Naive thymus-derived CD4-positive, alpha-beta T cell (primary cell): ENCODE data around the gene BCL11B. TPM values are rescaled to one million over a fixed set of nuclear protein-coding genes. Genes with fewer than 3 reads are reported as not detected.
A peak's percentile ranks its signal among the peaks of the same experiment; 100 is the strongest.

Experiments
- ATAC-seq: fragments of 150-1000 bp; cut with Tn5 transposase; 2 replicates; pipeline ENCODE4 v1.10.0; 2021; ENCODE audit warnings: mild to moderate bottlenecking, moderate library complexity
- CTCF ChIA-PET: fragments of 350-600 bp; sonication (Branson Sonifier 250); formaldehyde crosslinking; loops from one replicate; lab custom pipeline; 2021; ENCODE audit warnings: antibody characterized with exemption; lab: Charles Lee
- POLR2A ChIA-PET: fragments of 350-600 bp; sonication (Branson Sonifier 250); formaldehyde crosslinking; loops from one replicate; lab custom pipeline; 2021; ENCODE audit warnings: antibody characterized with exemption, inconsistent platforms; lab: Charles Lee
- DNase-seq, 9 donors: peaks; one replicate each; pipeline versions ENCODE4 v3.0.0 to v3.0.0-alpha.2; 2020 to 2022; ENCODE audit warnings: mixed read lengths in 1 of 9
- H3K27ac ChIP-seq: one replicate; pipeline ENCODE4 v1.7.0; 2013; ENCODE audit warnings: mild to moderate bottlenecking, low read depth, low read length, moderate library complexity
- H3K27me3 ChIP-seq, 2 donors: one replicate each; pipeline ENCODE4 v1.7.0; 2013; ENCODE audit warnings: low read length in 2 of 2, mild to moderate bottlenecking in 2 of 2, moderate library complexity in 2 of 2; ENCODE audit not compliant: control insufficient read depth in 2 of 2, insufficient read depth in 2 of 2
- H3K36me3 ChIP-seq, 3 experiments: 1 replicate in 2 of 3; 2 replicates in 1 of 3; pipeline ENCODE4 v1.7.0; 2013; ENCODE audit warnings: low read length in 3 of 3, mild to moderate bottlenecking in 3 of 3, moderate library complexity in 1 of 3; ENCODE audit not compliant: insufficient read depth in 3 of 3, control insufficient read depth in 2 of 3
- H3K4me1 ChIP-seq, 2 donors: one replicate each; pipeline ENCODE4 v1.7.0; 2013; ENCODE audit warnings: low read length in 2 of 2, mild to moderate bottlenecking in 2 of 2, moderate library complexity in 1 of 2; ENCODE audit not compliant: control insufficient read depth in 2 of 2, insufficient read depth in 2 of 2
- H3K4me3 ChIP-seq: 2 replicates; pipeline ENCODE4 v1.7.0; 2013; ENCODE audit warnings: mild to moderate bottlenecking, low read length
- H3K9me3 ChIP-seq, 3 experiments: 1 replicate in 2 of 3; 2 replicates in 1 of 3; pipeline ENCODE4 v1.7.0; 2013; ENCODE audit warnings: low read length in 3 of 3; ENCODE audit not compliant: control insufficient read depth in 2 of 3
- H3K27ac Mint-ChIP-seq, 9 donors: one replicate each; pipeline ENCODE4 v1.8.0; 2020 to 2022; ENCODE audit warnings: mixed read lengths in 9 of 9, mild to moderate bottlenecking in 8 of 9, moderate library complexity in 5 of 9, inconsistent platforms in 2 of 9
- H3K27me3 Mint-ChIP-seq, 5 donors: one replicate each; pipeline ENCODE4 v1.8.0; 2021 to 2022; ENCODE audit warnings: mixed read lengths in 5 of 5, mild to moderate bottlenecking in 1 of 5
- H3K36me3 Mint-ChIP-seq, 5 donors: one replicate each; pipeline ENCODE4 v1.8.0; 2020 to 2022; ENCODE audit warnings: mixed read lengths in 5 of 5, mild to moderate bottlenecking in 3 of 5, inconsistent platforms in 1 of 5
- H3K4me1 Mint-ChIP-seq, 7 donors: one replicate each; pipeline ENCODE4 v1.8.0; 2020 to 2022; ENCODE audit warnings: mixed read lengths in 7 of 7, mild to moderate bottlenecking in 3 of 7, inconsistent platforms in 1 of 7
- H3K4me3 Mint-ChIP-seq, 10 donors: one replicate each; pipeline ENCODE4 v1.8.0; 2020 to 2022; ENCODE audit warnings: mild to moderate bottlenecking in 10 of 10, mixed read lengths in 10 of 10, moderate library complexity in 6 of 10, inconsistent platforms in 2 of 10
- H3K9me3 Mint-ChIP-seq, 11 donors: one replicate each; pipeline ENCODE4 v1.8.0; 2020 to 2022; ENCODE audit warnings: mixed read lengths in 11 of 11, mild to moderate bottlenecking in 4 of 11, inconsistent platforms in 1 of 11, moderate library complexity in 1 of 11
- intact Hi-C, 2 donors: fragments of 100-400 bp; cut with micrococcal nuclease; formaldehyde crosslinking; loops; one replicate each; pipeline ENCODE4 v1.15.1; 2023
- polyA plus RNA-seq, 2 donors: library from polyadenylated mRNA; unstranded; fragments of 300-500 nt; fragmentation: Illumina TruSeq; gene quantifications; one replicate each; pipeline ENCODE4 v1.2.3, GENCODE V29; 2021
- total RNA-seq, 6 experiments: library from RNA in 5 of 6; stranded (reverse) in 5 of 6; gene quantifications; 1 replicate in 5 of 6; 2 replicates in 1 of 6; pipeline ENCODE4 v1.2.3 and lab custom pipeline; 2021 to 2026

Gene BCL11B
- total and polyA plus RNA-seq, 7 experiments from 2014 or later: 10.9 to 269 (median 145) TPM

DNA sequence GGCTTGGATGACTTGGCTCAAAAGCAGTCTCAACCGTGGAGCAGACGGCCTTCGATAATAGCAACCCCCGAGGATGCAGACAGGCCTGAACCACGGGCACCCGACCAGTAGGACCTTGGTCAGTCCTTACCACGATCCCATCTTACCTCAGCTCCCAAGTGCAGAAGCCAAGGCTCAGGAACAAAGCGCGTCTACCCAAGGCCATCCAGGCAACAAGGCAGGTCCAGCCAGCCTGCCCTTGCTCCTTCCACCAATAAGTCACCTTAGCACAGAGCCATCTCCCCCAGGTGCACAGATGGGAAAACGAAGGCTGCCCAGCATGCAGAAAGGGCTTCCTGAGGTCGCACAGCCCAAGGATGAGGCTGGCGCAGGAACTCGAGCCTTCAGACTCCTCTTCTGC is 77.3 kb downstream of the BCL11B start:
- Histone ChIP-seq H3K4me3 (peak overlapping the region; percentile 11), H3K4me1 (peaks cover 84 to 91% of the 10 kb centered on the region in 2 donors), H3K9me3 (no peaks in the 10 kb centered on the region), H3K27ac (peak overlapping the region; percentile 85), H3K27me3 (no peaks in the 10 kb centered on the region), H3K36me3 (peaks cover 6 to 48% (median 21%) of the 10 kb centered on the region in 3 experiments)
- DNase-seq (no peak), ATAC-seq (no peak)
- intact Hi-C loops: loop anchor here (5.0 to 10.0 kb wide), 7 partner anchors 752 to 1737 kb away; no protein-coding TSS in a partner anchor
- no peaks in the 10 kb centered on the region for H3K27me3 Mint-ChIP-seq
- H3K36me3 Mint-ChIP-seq: peaks cover 0 to 44% (median 31%) of the 10 kb centered on the region in 5 donors
- ChIA-PET CTCF (interaction anchor here (0.9 to 2.7 kb wide), 2 partner anchors 20 to 35 kb away, joined by 3 to 10 read pairs; no protein-coding TSS in a partner anchor), POLR2A (interaction anchor here (0.6 to 69.0 kb wide), 8 partner anchors 9 to 1054 kb away, joined by 3 to 2458 read pairs (median 6); partner anchors contain the start of gene BCL11B)
- peaks cover 54 to 100% (median 97%) of the 10 kb centered on the region in 7 donors for H3K4me1 Mint-ChIP-seq
- peak overlapping the region; percentile 52 to 94 (median 90) for H3K4me3 Mint-ChIP-seq
- H3K9me3 Mint-ChIP-seq: peaks cover 0 to 4% (median 0%) of the 10 kb centered on the region in 11 donors
- H3K27ac Mint-ChIP-seq: peak overlapping the region; percentile 93 to 100 (median 98)

DNA sequence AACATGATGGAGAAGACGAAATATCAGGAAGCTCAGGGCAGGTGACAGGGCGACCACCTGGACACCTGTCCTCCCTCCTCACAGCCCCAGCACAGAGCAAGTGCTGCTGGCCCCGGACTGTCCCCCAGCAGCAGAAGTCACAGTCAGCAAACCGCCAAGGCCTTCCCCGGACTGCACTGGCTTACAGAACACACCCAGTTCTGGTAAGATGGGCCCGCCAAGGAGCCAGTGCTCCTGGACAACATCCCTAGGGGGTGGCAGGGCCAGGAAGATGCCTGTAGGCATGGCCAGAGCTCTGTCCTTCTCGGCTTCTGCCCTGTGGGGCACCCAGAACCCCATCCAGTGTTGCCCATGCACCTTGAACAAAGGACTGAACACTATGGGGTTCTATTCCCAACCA is 77.9 kb downstream of the BCL11B start:
- no peaks in the 10 kb centered on the region for H3K27me3 Mint-ChIP-seq
- H3K27ac Mint-ChIP-seq: peak overlapping the region; percentile 93 to 100 (median 98)
- H3K27ac ChIP-seq: peak overlapping the region; percentile 85
- H3K9me3 Mint-ChIP-seq: peaks cover 0 to 2% (median 0%) of the 10 kb centered on the region in 11 donors
- ATAC-seq (no peak), DNase-seq (no peak)
- peaks cover 6 to 47% (median 15%) of the 10 kb centered on the region in 3 experiments for H3K36me3 ChIP-seq
- no peaks in the 10 kb centered on the region for H3K9me3 ChIP-seq
- intact Hi-C loops: loop anchor here (5.0 to 10.0 kb wide), 7 partner anchors 752 to 1737 kb away; no protein-coding TSS in a partner anchor
- peaks cover 0 to 38% (median 26%) of the 10 kb centered on the region in 5 donors for H3K36me3 Mint-ChIP-seq
- CTCF ChIA-PET: interaction anchor here (0.7 to 2.7 kb wide), 2 partner anchors 36 to 262 kb away, joined by 3 to 10 read pairs; no protein-coding TSS in a partner anchor
- H3K4me1 Mint-ChIP-seq: peaks cover 55 to 100% (median 97%) of the 10 kb centered on the region in 7 donors
- H3K27me3 ChIP-seq: no peaks in the 10 kb centered on the region
- POLR2A ChIA-PET: interaction anchor here (0.8 to 69.0 kb wide), 7 partner anchors 9 to 1054 kb away, joined by 3 to 2458 read pairs (median 8); partner anchors contain the start of gene BCL11B
- H3K4me3 Mint-ChIP-seq: peak overlapping the region; percentile 85 to 94 (median 90)
- H3K4me1 ChIP-seq: peaks cover 85 to 91% of the 10 kb centered on the region in 2 donors
- peak overlapping the region; percentile 11 for H3K4me3 ChIP-seq

DNA sequence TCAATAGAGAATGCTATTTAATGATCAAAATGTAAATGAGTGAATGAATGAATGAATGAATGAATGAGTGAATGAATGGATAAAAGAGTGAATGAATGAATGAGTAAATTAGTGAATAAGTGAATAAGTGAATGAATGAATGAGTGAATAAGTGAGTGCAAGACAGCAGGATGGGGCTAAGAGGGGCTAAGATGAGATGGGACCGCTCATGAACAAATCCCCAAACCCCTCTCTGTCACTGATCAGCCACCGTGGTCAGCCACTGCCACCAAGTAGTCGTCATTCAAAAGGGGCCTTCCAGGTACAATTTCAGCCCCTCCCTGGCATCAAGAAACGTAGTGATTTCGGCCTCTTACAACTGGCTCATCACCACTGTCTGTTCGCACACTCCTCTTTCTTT is 79.2 kb downstream of the BCL11B start:
- Histone ChIP-seq H3K4me1 (peaks cover 84% of the 10 kb centered on the region in 2 donors), H3K27ac (peak overlapping the region; percentile 85)
- H3K27me3 Mint-ChIP-seq: no peaks in the 10 kb centered on the region

DNA sequence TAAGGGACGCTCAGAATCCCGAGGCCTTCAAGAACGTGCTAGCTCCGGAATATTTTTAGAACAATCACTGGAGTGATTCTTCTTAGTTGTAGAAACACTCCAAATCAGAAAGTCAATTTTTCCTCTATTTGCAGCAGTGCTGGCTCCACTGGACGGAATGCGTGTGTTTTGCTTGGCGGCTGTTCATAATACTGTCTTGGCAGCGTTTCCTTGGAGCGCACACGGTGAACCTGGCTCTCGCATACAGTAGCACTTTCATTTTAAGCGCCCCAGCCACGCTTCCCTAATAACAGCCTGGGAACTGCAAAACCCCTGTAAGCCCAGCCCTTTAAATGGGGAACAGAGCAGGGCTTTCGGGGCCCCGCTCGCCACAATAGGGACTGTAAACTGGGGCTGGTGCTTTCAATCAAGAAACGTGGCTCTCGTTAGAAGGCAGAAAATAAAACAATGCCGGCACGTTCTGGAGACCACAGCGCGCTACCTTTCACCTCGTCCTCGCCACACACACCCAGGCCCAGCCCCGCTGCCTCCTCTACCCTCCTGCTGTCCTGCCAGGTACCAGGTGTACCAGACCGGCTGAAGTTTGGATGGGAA is 79.9 kb downstream of the BCL11B start:
- ChIA-PET POLR2A (interaction anchor here (0.7 to 69.0 kb wide), 21 partner anchors 8 to 1590 kb away, joined by 3 to 2458 read pairs (median 4); partner anchors contain the start of gene BCL11B), CTCF (interaction anchor here (0.6 to 1.2 kb wide), 9 partner anchors 12 to 1017 kb away, joined by 3 to 8 read pairs (median 3); partner anchors contain the start of gene BCL11B)
- peaks cover 0 to 30% (median 21%) of the 10 kb centered on the region in 5 donors for H3K36me3 Mint-ChIP-seq
- H3K4me1 ChIP-seq: peaks cover 84 to 85% of the 10 kb centered on the region in 2 donors
- peaks cover 55 to 97% (median 93%) of the 10 kb centered on the region in 7 donors for H3K4me1 Mint-ChIP-seq
- peak in 3 of 9 donors; percentile 45 to 64 (median 49) for DNase-seq
- intact Hi-C loops: loop anchor here (2.0 to 10.0 kb wide), 8 partner anchors 39 to 1735 kb away; no protein-coding TSS in a partner anchor
- peak; percentile 28 for ATAC-seq
- no peaks in the 10 kb centered on the region for H3K27me3 ChIP-seq
- H3K27ac Mint-ChIP-seq: peak overlapping the region; percentile 93 to 100 (median 98)
- H3K27me3 Mint-ChIP-seq: no peaks in the 10 kb centered on the region
- peak overlapping the region; percentile 85 for H3K27ac ChIP-seq
- H3K36me3 ChIP-seq: peaks cover 0 to 31% (median 8%) of the 10 kb centered on the region in 3 experiments
- H3K4me3 ChIP-seq: peak overlapping the region; percentile 61
- peak overlapping the region; percentile 85 to 94 (median 90) for H3K4me3 Mint-ChIP-seq
- H3K9me3 Mint-ChIP-seq: peaks cover 0 to 2% (median 0%) of the 10 kb centered on the region in 11 donors
- no peaks in the 10 kb centered on the region for H3K9me3 ChIP-seq

More for the DNA sequence above, 79.2 kb downstream of the BCL11B start:
- Mint-ChIP-seq H3K4me3 (peak overlapping the region; percentile 85 to 94 (median 90)), H3K9me3 (peaks cover 0 to 2% (median 0%) of the 10 kb centered on the region in 11 donors), H3K27ac (peak overlapping the region; percentile 93 to 100 (median 98)), H3K36me3 (peaks cover 0 to 32% (median 23%) of the 10 kb centered on the region in 5 donors), H3K4me1 (peaks cover 56 to 97% (median 93%) of the 10 kb centered on the region in 7 donors)
- peak in 1 of 9 donors; percentile 63 for DNase-seq
- Histone ChIP-seq H3K4me3 (peak overlapping the region; percentile 61), H3K36me3 (peaks cover 5 to 35% (median 8%) of the 10 kb centered on the region in 3 experiments), H3K27me3 (no peaks in the 10 kb centered on the region), H3K9me3 (no peaks in the 10 kb centered on the region)
- POLR2A ChIA-PET: interaction anchor here (1.3 to 69.0 kb wide), 9 partner anchors 10 to 1590 kb away, joined by 3 to 2458 read pairs (median 10); partner anchors contain the start of gene BCL11B
- CTCF ChIA-PET: interaction anchor here (0.6 kb wide), 1 partner anchor 25 kb away, joined by 3 read pairs; no protein-coding TSS in a partner anchor
- intact Hi-C loops: loop anchor here (2.0 to 10.0 kb wide), 8 partner anchors 38 to 1736 kb away; no protein-coding TSS in a partner anchor
- no peak for ATAC-seq

DNA sequence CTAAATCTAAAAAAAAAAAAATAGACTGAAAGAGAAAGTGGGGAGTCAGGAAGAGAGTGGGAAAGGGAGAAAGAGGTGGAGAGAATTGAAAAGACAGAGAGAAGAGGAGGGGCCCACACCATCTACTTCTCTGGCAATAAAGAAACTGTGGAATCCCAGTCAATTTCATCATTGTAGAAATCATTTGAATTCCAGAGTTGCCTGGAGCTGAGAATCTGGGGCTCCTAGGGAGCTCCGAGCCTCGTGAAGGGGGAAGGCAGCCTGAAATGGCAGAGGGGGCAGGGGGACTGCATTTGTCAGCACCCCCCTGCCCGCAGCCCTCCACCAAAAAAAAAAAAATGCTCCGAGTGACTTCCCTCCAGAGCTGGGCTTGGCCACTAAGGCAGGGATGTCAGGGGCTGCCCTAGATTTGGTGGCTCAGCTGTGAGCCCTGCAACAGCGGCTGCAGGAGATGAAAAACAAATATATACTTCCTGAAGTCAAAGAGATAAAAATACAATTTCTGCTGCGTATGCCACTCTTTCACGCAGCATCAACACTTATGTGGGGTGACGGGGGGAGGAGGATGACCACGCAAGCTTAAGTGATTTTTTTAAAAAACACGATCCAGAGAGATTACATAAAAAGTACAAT is 80.5 kb downstream of the BCL11B start:
- intact Hi-C loops: loop anchor here (1.0 to 10.0 kb wide), 16 partner anchors 8 to 1734 kb away; no protein-coding TSS in a partner anchor
- ATAC-seq (peak; percentile 70), DNase-seq (peak in 7 of 9 donors; percentile 67 to 81 (median 78))
- Histone ChIP-seq H3K36me3 (peaks cover 0 to 25% (median 8%) of the 10 kb centered on the region in 3 experiments), H3K4me1 (peaks cover 84 to 89% of the 10 kb centered on the region in 2 donors), H3K27me3 (no peaks in the 10 kb centered on the region), H3K4me3 (peak overlapping the region; percentile 61), H3K27ac (peak overlapping the region; percentile 85), H3K9me3 (no peaks in the 10 kb centered on the region)
- Mint-ChIP-seq H3K27ac (peak overlapping the region; percentile 93 to 100 (median 98)), H3K4me3 (peak overlapping the region; percentile 85 to 94 (median 90)), H3K4me1 (peaks cover 52 to 97% (median 93%) of the 10 kb centered on the region in 7 donors), H3K36me3 (peaks cover 0 to 33% (median 19%) of the 10 kb centered on the region in 5 donors), H3K9me3 (peaks cover 0 to 2% (median 0%) of the 10 kb centered on the region in 11 donors), H3K27me3 (no peaks in the 10 kb centered on the region)
- ChIA-PET POLR2A (interaction anchor here (0.6 to 69.0 kb wide), 23 partner anchors 9 to 1840 kb away, joined by 3 to 2458 read pairs (median 3); partner anchors contain the start of gene BCL11B), CTCF (interaction anchor here (0.6 to 1.2 kb wide), 10 partner anchors 12 to 1016 kb away, joined by 3 to 8 read pairs (median 4); partner anchors contain the start of gene BCL11B)
